ENCODE results near the gene FAM228A.
A peak's percentile ranks its signal among the peaks of the same experiment; 100 is the strongest.

Gene FAM228A

DNA sequence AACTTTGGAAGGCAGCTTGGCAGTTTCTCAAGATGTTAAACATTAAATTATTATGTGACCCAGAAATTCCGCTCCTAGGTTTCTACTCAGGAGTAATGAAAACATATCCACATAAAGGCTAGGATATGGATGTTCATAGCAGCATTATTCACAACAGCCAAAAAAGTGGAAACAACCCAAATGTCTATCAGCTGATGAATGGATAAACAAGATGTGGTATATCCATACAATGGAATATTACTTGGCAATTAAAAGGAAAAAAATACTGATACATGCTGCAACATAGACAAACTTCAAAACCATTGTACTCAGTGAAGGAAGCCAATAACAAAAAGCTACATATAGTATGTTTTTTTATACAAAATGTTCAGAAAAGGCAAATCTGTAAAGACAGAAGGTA, 12.4 kb upstream of the FAM228A start:
- H3K9ac ChIP-seq (ENCODE audit: low read depth, low read length, poor library complexity, severe bottlenecking) = no peak overlapping the region
- no peak for TF ChIP-seq EZH2phosphoT487 (IDR thresholded peaks at IDR 0.05; ENCODE audit: borderline replicate concordance)
- TF ChIP-seq, protein P1, sequence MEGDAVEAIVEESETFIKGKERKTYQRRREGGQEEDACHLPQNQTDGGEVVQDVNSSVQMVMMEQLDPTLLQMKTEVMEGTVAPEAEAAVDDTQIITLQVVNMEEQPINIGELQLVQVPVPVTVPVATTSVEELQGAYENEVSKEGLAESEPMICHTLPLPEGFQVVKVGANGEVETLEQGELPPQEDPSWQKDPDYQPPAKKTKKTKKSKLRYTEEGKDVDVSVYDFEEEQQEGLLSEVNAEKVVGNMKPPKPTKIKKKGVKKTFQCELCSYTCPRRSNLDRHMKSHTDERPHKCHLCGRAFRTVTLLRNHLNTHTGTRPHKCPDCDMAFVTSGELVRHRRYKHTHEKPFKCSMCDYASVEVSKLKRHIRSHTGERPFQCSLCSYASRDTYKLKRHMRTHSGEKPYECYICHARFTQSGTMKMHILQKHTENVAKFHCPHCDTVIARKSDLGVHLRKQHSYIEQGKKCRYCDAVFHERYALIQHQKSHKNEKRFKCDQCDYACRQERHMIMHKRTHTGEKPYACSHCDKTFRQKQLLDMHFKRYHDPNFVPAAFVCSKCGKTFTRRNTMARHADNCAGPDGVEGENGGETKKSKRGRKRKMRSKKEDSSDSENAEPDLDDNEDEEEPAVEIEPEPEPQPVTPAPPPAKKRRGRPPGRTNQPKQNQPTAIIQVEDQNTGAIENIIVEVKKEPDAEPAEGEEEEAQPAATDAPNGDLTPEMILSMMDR (conservative IDR thresholded peaks at IDR 0.05; ENCODE audit: low read length) = no peak
- no peaks in the 10 kb centered on the region for H4K20me1 ChIP-seq (ENCODE audit: insufficient read depth, low read length, poor library complexity, severe bottlenecking)
- H3K4me3 ChIP-seq (ENCODE audit: low read length, poor library complexity, severe bottlenecking) = no peak overlapping the region
- H3K9me3 ChIP-seq (ENCODE audit: insufficient read depth, low read depth, low read length) = no peaks in the 10 kb centered on the region
- no peaks in the 10 kb centered on the region for H3K9me2 ChIP-seq (replicated peaks; ENCODE audit: low read depth, low read length)
- H3K4me1 ChIP-seq (ENCODE audit: insufficient read depth, low read length, poor library complexity, severe bottlenecking) = no peaks in the 10 kb centered on the region
- no peaks in the 10 kb centered on the region for H3K79me2 ChIP-seq (ENCODE audit: insufficient read depth, low read length)
- no peaks in the 10 kb centered on the region for H3F3A ChIP-seq (ENCODE audit: low read depth)
- H2AFZ ChIP-seq (ENCODE audit: low read length) = no peak overlapping the region
- H3K4me2 ChIP-seq (ENCODE audit: low read depth, low read length, poor library complexity, severe bottlenecking) = no peak overlapping the region
- H3K36me3 ChIP-seq (ENCODE audit: insufficient read depth, low read length) = no peaks in the 10 kb centered on the region
- H3K27me3 ChIP-seq (ENCODE audit: insufficient read depth, low read length, poor library complexity, severe bottlenecking) = no peaks in the 10 kb centered on the region

DNA sequence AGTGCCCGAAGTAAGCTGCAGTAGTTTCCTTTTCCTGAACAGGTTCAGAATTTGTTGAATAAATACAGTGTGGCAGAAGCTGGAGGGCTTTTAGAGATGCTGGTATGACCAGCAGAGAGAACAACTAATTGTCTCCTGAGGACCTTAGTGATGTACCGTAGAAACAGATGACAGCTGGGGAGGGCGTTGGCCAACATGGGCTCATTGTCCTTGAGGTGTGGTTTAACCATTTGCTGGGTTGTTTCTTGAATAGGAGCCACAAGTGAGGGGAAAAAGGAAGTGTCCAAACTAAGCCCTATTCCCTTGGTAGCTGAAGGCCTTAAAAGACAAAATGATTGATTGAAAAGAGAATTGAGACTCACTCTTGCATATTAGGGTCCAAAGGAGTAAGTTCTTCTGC, 11.7 kb upstream of the FAM228A start:
- H2AFZ ChIP-seq (ENCODE audit: low read length) = no peak overlapping the region; the same call in 1 of the 2 replicates
- H3F3A ChIP-seq (ENCODE audit: low read depth) = no peaks in the 10 kb centered on the region
- H3K36me3 ChIP-seq (ENCODE audit: insufficient read depth, low read length) = no peaks in the 10 kb centered on the region
- H4K20me1 ChIP-seq (ENCODE audit: insufficient read depth, low read length, poor library complexity, severe bottlenecking) = no peaks in the 10 kb centered on the region
- no peak overlapping the region for H3K4me3 ChIP-seq (ENCODE audit: low read length, poor library complexity, severe bottlenecking)
- no peaks in the 10 kb centered on the region for H3K27me3 ChIP-seq (ENCODE audit: insufficient read depth, low read length, poor library complexity, severe bottlenecking)
- H3K9me3 ChIP-seq (ENCODE audit: insufficient read depth, low read depth, low read length) = no peaks in the 10 kb centered on the region
- H3K79me2 ChIP-seq (ENCODE audit: insufficient read depth, low read length) = no peaks in the 10 kb centered on the region
- no peak overlapping the region for H3K9ac ChIP-seq (ENCODE audit: low read depth, low read length, poor library complexity, severe bottlenecking)
- H3K4me1 ChIP-seq (ENCODE audit: insufficient read depth, low read length, poor library complexity, severe bottlenecking) = no peaks in the 10 kb centered on the region
- TF ChIP-seq, protein P1 (conservative IDR thresholded peaks at IDR 0.05; ENCODE audit: low read length) = no peak
- TF ChIP-seq EZH2phosphoT487 (IDR thresholded peaks at IDR 0.05; ENCODE audit: borderline replicate concordance) = no peak
- no peak overlapping the region for H3K4me2 ChIP-seq (ENCODE audit: low read depth, low read length, poor library complexity, severe bottlenecking)
- no peaks in the 10 kb centered on the region for H3K9me2 ChIP-seq (replicated peaks; ENCODE audit: low read depth, low read length)

DNA sequence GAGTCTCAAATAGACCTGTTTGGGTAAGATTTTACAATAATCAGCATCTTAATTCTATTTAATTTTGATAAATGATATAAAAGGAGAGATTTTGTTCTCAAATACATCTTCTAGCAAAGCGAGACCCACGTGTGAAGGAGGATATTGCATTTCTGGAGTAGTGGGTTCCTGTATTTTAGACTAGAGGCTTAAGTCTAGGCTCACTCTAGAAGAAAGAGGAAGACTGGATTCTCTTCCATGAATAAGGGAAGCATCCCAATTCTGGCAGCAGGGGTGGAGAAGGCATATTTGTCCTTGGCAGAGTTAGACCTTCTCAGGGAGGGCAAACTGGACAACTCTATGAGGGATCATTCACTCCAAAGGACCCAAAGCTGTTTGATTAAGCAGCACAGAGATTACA, 11.3 kb upstream of the FAM228A start:
- no peak overlapping the region for H3K9ac ChIP-seq (ENCODE audit: low read depth, low read length, poor library complexity, severe bottlenecking)
- H3K4me3 ChIP-seq (ENCODE audit: low read length, poor library complexity, severe bottlenecking) = no peak overlapping the region
- no peaks in the 10 kb centered on the region for H3K9me2 ChIP-seq (replicated peaks; ENCODE audit: low read depth, low read length)
- no peaks in the 10 kb centered on the region for H4K20me1 ChIP-seq (ENCODE audit: insufficient read depth, low read length, poor library complexity, severe bottlenecking)
- TF ChIP-seq EZH2phosphoT487 (IDR thresholded peaks at IDR 0.05; ENCODE audit: borderline replicate concordance) = no peak
- TF ChIP-seq, protein P1 (conservative IDR thresholded peaks at IDR 0.05; ENCODE audit: low read length) = no peak
- H3K79me2 ChIP-seq (ENCODE audit: insufficient read depth, low read length) = no peaks in the 10 kb centered on the region
- no peaks in the 10 kb centered on the region for H3F3A ChIP-seq (ENCODE audit: low read depth)
- no peaks in the 10 kb centered on the region for H3K36me3 ChIP-seq (ENCODE audit: insufficient read depth, low read length)
- no peaks in the 10 kb centered on the region for H3K27me3 ChIP-seq (ENCODE audit: insufficient read depth, low read length, poor library complexity, severe bottlenecking)
- peak overlapping the region; percentile 24 for H2AFZ ChIP-seq (ENCODE audit: low read length)
- H3K4me1 ChIP-seq (ENCODE audit: insufficient read depth, low read length, poor library complexity, severe bottlenecking) = no peaks in the 10 kb centered on the region
- H3K4me2 ChIP-seq (ENCODE audit: low read depth, low read length, poor library complexity, severe bottlenecking) = no peak overlapping the region
- H3K9me3 ChIP-seq (ENCODE audit: insufficient read depth, low read depth, low read length) = no peaks in the 10 kb centered on the region

Measured in Loucy (cell line).